SK-N-SH (cell line): ENCODE results near the gene TMEM255B. TPM values are rescaled to one million over a fixed set of nuclear protein-coding genes. Genes with fewer than 3 reads are reported as not detected.

Experiments used
- CTCF ChIA-PET: fragments of 300-600, 350-600 bp; formaldehyde crosslinking; extraction: SDS; loops from one replicate; lab custom pipeline; 2021; lab: Yijun Ruan, JAX
- POLR2A ChIA-PET: fragments of 350-600 bp; sonication (Branson Sonifier 250); formaldehyde crosslinking; extraction: SDS; loops from one replicate; lab custom pipeline; 2020; ENCODE audit warnings: antibody characterized with exemption, inconsistent platforms; lab: Yijun Ruan, JAX
- DNase-seq: peaks from one replicate; pipeline ENCODE4 v3.0.0; 2012
- H2AFZ ChIP-seq: fragments of 200-600 bp; sonication (generic); 2 replicates; pipeline ENCODE4 v1.8.1; 2016; ENCODE audit warnings: antibody characterized with exemption, mild to moderate bottlenecking, low read depth
- H3F3A ChIP-seq: fragments of 200-600 bp; sonication (generic); replicated peaks from 2 replicates; pipeline ENCODE3; 2016; ENCODE audit warnings: antibody characterized with exemption, mild to moderate bottlenecking; ENCODE audit not compliant: insufficient read depth
- H3K27ac ChIP-seq, 2 experiments: fragments of 200-500 bp in 1 of 2; fragments of 200-600 bp in 1 of 2; sonication (Bioruptor generic) in 1 of 2; sonication (generic), shearing (Covaris generic) in 1 of 2; 2 replicates each; pipeline versions ENCODE4 v1.5.1 to v1.6.1; 2014 to 2016; ENCODE audit warnings: low read depth in 2 of 2, inconsistent platforms in 1 of 2, low read length in 1 of 2, mild to moderate bottlenecking in 1 of 2, mixed read lengths in 1 of 2
- H3K27me3 ChIP-seq: fragments of 200-600 bp; sonication (generic), shearing (Covaris generic); 2 replicates; pipeline ENCODE4 v1.6.1; 2016; ENCODE audit warnings: mixed run types; ENCODE audit not compliant: insufficient read depth
- H3K36me3 ChIP-seq, 2 experiments: fragments of 200-500 bp in 1 of 2; fragments of 200-600 bp in 1 of 2; sonication (Bioruptor generic) in 1 of 2; sonication (generic) in 1 of 2; replicated peaks in 1 of 2; 2 replicates each; pipeline versions ENCODE3 to v1.5.1; 2014 to 2016; ENCODE audit warnings: low read length in 1 of 2, mild to moderate bottlenecking in 1 of 2; ENCODE audit not compliant: insufficient read depth in 2 of 2, control insufficient read depth in 1 of 2
- H3K4me1 ChIP-seq, 2 experiments: fragments of 200-500 bp in 1 of 2; fragments of 200-600 bp in 1 of 2; sonication (Bioruptor generic) in 1 of 2; sonication (generic), shearing (Covaris generic) in 1 of 2; 2 replicates each; pipeline versions ENCODE4 v1.5.1 to v1.6.1; 2014 to 2016; ENCODE audit warnings: low read depth in 1 of 2, low read length in 1 of 2, mixed run types in 1 of 2; ENCODE audit not compliant: insufficient read depth in 2 of 2, control insufficient read depth in 1 of 2
- H3K4me2 ChIP-seq: fragments of 200-600 bp; sonication (generic), shearing (Covaris generic); 2 replicates; pipeline ENCODE4 v1.6.1; 2017; ENCODE audit warnings: mixed run types
- H3K4me3 ChIP-seq, 2 experiments: fragments of 200-500 bp in 1 of 2; fragments of 200-600 bp in 1 of 2; sonication (Bioruptor generic) in 1 of 2; sonication (generic), shearing (Covaris generic) in 1 of 2; 2 replicates each; pipeline versions ENCODE4 v1.5.1 to v1.8.1; 2014 to 2016; ENCODE audit warnings: low read depth in 2 of 2, inconsistent platforms in 1 of 2, low read length in 1 of 2, mild to moderate bottlenecking in 1 of 2, mixed read lengths in 1 of 2, moderate library complexity in 1 of 2
- H3K79me2 ChIP-seq: fragments of 200-600 bp; sonication (generic); 2 replicates; pipeline ENCODE4 v1.8.1; 2017; ENCODE audit warnings: mild to moderate bottlenecking; ENCODE audit not compliant: insufficient read depth
- H3K9ac ChIP-seq: fragments of 200-600 bp; sonication (generic); 2 replicates; pipeline ENCODE4 v1.6.1; 2017; ENCODE audit warnings: mixed run types
- H3K9me2 ChIP-seq: fragments of 200-600 bp; sonication (generic); 2 replicates; pipeline ENCODE4 v1.6.1; 2017; ENCODE audit warnings: mixed run types
- H3K9me3 ChIP-seq: fragments of 200-600 bp; sonication (generic); 2 replicates; pipeline ENCODE4 v1.6.1; 2017; ENCODE audit warnings: mixed run types, mild to moderate bottlenecking, moderate library complexity
- H4K20me1 ChIP-seq: fragments of 200-600 bp; sonication (generic); 2 replicates; pipeline ENCODE4 v1.6.1; 2017; ENCODE audit warnings: mild to moderate bottlenecking, mixed run types; ENCODE audit not compliant: insufficient read depth
- CTCF ChIP-seq: fragments of 200-600 bp; sonication (generic); IDR thresholded peaks from 2 replicates; pipeline ENCODE4 v1.6.1; 2017; ENCODE audit warnings: antibody characterized with exemption, mild to moderate bottlenecking, moderate library complexity
- ELF1 ChIP-seq: IDR thresholded peaks from 2 replicates; pipeline ENCODE4 v1.4.0; 2012
- EP300 ChIP-seq, 2 experiments: IDR thresholded peaks; 2 replicates each; pipeline versions ENCODE4 v1.4.0 to v1.6.1; 2012; ENCODE audit warnings: borderline replicate concordance in 1 of 2, low read depth in 1 of 2, low read length in 1 of 2
- FOSL2 ChIP-seq: IDR thresholded peaks from 2 replicates; pipeline ENCODE4 v1.4.0; 2012; ENCODE audit warnings: low read depth, mild to moderate bottlenecking, moderate library complexity, borderline replicate concordance
- FOXJ3 ChIP-seq: sonication (generic); formaldehyde crosslinking; IDR thresholded peaks from 2 replicates; pipeline ENCODE4 v1.5.1; 2020; ENCODE audit warnings: mild to moderate bottlenecking, missing genetic modification reagents
- GABPA ChIP-seq: IDR thresholded peaks from 2 replicates; pipeline ENCODE4 v1.4.0; 2012; ENCODE audit warnings: low read depth, mild to moderate bottlenecking
- JUND ChIP-seq: IDR thresholded peaks from 2 replicates; pipeline ENCODE4 v1.4.0; 2012
- MXI1 ChIP-seq: IDR thresholded peaks from 2 replicates; pipeline ENCODE4 v1.6.1; 2012; ENCODE audit warnings: mild to moderate bottlenecking, low read depth, low read length, improper control_type of control experiment
- NFIC ChIP-seq: IDR thresholded peaks from 2 replicates; pipeline ENCODE4 v1.4.0; 2012; ENCODE audit warnings: borderline replicate concordance
- NRF1 ChIP-seq: IDR thresholded peaks from 2 replicates; pipeline ENCODE4 v1.6.1; 2012; ENCODE audit warnings: low read depth, mild to moderate bottlenecking, low read length
- PBX3 ChIP-seq: IDR thresholded peaks from 2 replicates; pipeline ENCODE4; 2012
- TCF12 ChIP-seq: IDR thresholded peaks from 2 replicates; pipeline ENCODE4 v1.4.0; 2012
- USF1 ChIP-seq: IDR thresholded peaks from 2 replicates; pipeline ENCODE4 v1.4.0; 2012; ENCODE audit warnings: low read depth, borderline replicate concordance
- ZBTB33 ChIP-seq: IDR thresholded peaks from 2 replicates; pipeline ENCODE4 v1.4.0; 2012; ENCODE audit warnings: low read depth, borderline replicate concordance
- WGBS: methylation state at CpG from one replicate; pipeline ENCODE4 v1.1.6; 2017; ENCODE audit warnings: low lambda C conversion rate; 5-methylcytosine and 5-hydroxymethylcytosine counted together
- polyA plus RNA-seq, 3 experiments: library from polyadenylated mRNA; depleted of rRNA; stranded (reverse); fragments of >200 nt; gene quantifications; 2 replicates each; pipeline ENCODE4 v1.2.3, GENCODE V29; 2012
- TF ChIP-seq, protein P1 (sequence below): fragments of 150-350 bp; IDR thresholded peaks from 2 replicates; pipeline ENCODE4 v1.6.1; 2017; ENCODE audit warnings: antibody characterized with exemption, low read length, low read depth, borderline replicate concordance
- TF ChIP-seq, protein P2 (sequence below): IDR thresholded peaks from 2 replicates; pipeline ENCODE4 v1.4.0; 2012; ENCODE audit warnings: low read depth
- TF ChIP-seq, protein P3 (sequence below): IDR thresholded peaks from 2 replicates; pipeline ENCODE4 v1.6.1; 2012; ENCODE audit warnings: mild to moderate bottlenecking, low read depth, low read length, moderate library complexity

The TMEM255B gene
- polyA plus RNA-seq, 1 of the 3 experiments (the other 2 are of a cell fraction): 14.8 TPM

DNA sequence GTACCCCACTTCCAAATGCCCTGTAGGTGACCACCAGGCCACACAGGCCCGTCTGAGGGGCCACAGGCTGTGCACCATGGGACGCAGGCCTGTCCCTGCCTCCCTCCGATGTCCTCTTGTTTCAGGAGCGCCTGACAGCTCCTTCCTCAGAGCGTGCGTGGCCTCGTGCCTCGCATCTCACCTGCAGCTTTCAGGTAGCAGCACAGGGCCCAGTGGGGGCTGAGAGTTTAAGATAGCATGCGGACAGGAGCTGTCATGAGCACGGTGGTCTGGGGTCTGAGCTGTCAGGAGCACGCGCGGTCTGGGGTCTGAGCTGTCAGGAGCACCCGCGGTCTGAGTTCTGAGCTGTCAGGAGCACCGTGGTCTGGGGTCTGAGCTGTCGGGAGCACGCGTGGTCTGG, 64.7 kb downstream of the TMEM255B start:
- ChIA-PET POLR2A (no interaction called here), CTCF (no interaction called here)
- Histone ChIP-seq H4K20me1 (no peaks in the 10 kb centered on the region), H3K79me2 (no peaks in the 10 kb centered on the region; the same call in 1 of the 2 replicates), H3K4me3 (no peak overlapping the region), H3K9me3 (no peaks in the 10 kb centered on the region), H3K27ac (no peak overlapping the region), H2AFZ (no peak overlapping the region), H3K9me2 (no peaks in the 10 kb centered on the region), H3K36me3 (peaks cover 0 to 41% of the 10 kb centered on the region in 2 experiments), H3K4me1 (peaks cover 22 to 38% of the 10 kb centered on the region in 2 experiments; a peak in 3 of 4 replicates), H3K4me2 (no peak overlapping the region), H3F3A (peaks cover 33% of the 10 kb centered on the region), H3K9ac (no peak overlapping the region), H3K27me3 (no peaks in the 10 kb centered on the region)
- WGBS: 99% methylated on average over 12 of the region's 19 CpGs
- no peak for TF ChIP-seq JUND
- TF ChIP-seq ELF1: no peak
- TF ChIP-seq ZBTB33: no peak
- no peak for TF ChIP-seq NFIC
- TF ChIP-seq EP300 (IDR thresholded peaks at IDR 0.05; ENCODE audit: borderline replicate concordance in 1 of 2, low read depth in 1 of 2, low read length in 1 of 2): no peak
- DNase-seq: no peak

- 100% methylated on average over 1 of the region's 16 CpGs for WGBS
- POLR2A ChIA-PET: no interaction called here
- Histone ChIP-seq H3F3A (peaks cover 23% of the 10 kb centered on the region), H2AFZ (no peak overlapping the region), H3K36me3 (peaks cover 0 to 38% of the 10 kb centered on the region in 2 experiments), H4K20me1 (no peaks in the 10 kb centered on the region), H3K27ac (no peak overlapping the region), H3K79me2 (no peaks in the 10 kb centered on the region), H3K9ac (no peak overlapping the region), H3K9me2 (no peaks in the 10 kb centered on the region), H3K4me1 (peaks cover 12 to 21% of the 10 kb centered on the region in 2 experiments; a peak in 3 of 4 replicates), H3K4me3 (no peak overlapping the region), H3K4me2 (no peak overlapping the region), H3K27me3 (no peaks in the 10 kb centered on the region), H3K9me3 (no peaks in the 10 kb centered on the region)
- no peak for DNase-seq
- CTCF ChIA-PET: no interaction called here
- TF ChIP-seq, protein P1, sequence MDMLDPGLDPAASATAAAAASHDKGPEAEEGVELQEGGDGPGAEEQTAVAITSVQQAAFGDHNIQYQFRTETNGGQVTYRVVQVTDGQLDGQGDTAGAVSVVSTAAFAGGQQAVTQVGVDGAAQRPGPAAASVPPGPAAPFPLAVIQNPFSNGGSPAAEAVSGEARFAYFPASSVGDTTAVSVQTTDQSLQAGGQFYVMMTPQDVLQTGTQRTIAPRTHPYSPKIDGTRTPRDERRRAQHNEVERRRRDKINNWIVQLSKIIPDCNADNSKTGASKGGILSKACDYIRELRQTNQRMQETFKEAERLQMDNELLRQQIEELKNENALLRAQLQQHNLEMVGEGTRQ: no peak
- no peak for TF ChIP-seq EP300 (IDR thresholded peaks at IDR 0.05; ENCODE audit: borderline replicate concordance in 1 of 2, low read depth in 1 of 2, low read length in 1 of 2)
- TF ChIP-seq, protein P2, sequence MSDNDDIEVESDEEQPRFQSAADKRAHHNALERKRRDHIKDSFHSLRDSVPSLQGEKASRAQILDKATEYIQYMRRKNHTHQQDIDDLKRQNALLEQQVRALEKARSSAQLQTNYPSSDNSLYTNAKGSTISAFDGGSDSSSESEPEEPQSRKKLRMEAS: no peak
- no peak for TF ChIP-seq PBX3
- no peak for TF ChIP-seq FOSL2
- no peak for TF ChIP-seq FOXJ3 (CRISPR knock-in tag)
- TF ChIP-seq, protein P3, sequence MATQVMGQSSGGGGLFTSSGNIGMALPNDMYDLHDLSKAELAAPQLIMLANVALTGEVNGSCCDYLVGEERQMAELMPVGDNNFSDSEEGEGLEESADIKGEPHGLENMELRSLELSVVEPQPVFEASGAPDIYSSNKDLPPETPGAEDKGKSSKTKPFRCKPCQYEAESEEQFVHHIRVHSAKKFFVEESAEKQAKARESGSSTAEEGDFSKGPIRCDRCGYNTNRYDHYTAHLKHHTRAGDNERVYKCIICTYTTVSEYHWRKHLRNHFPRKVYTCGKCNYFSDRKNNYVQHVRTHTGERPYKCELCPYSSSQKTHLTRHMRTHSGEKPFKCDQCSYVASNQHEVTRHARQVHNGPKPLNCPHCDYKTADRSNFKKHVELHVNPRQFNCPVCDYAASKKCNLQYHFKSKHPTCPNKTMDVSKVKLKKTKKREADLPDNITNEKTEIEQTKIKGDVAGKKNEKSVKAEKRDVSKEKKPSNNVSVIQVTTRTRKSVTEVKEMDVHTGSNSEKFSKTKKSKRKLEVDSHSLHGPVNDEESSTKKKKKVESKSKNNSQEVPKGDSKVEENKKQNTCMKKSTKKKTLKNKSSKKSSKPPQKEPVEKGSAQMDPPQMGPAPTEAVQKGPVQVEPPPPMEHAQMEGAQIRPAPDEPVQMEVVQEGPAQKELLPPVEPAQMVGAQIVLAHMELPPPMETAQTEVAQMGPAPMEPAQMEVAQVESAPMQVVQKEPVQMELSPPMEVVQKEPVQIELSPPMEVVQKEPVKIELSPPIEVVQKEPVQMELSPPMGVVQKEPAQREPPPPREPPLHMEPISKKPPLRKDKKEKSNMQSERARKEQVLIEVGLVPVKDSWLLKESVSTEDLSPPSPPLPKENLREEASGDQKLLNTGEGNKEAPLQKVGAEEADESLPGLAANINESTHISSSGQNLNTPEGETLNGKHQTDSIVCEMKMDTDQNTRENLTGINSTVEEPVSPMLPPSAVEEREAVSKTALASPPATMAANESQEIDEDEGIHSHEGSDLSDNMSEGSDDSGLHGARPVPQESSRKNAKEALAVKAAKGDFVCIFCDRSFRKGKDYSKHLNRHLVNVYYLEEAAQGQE: no peak
- no peak for TF ChIP-seq MXI1
- no peak for TF ChIP-seq NRF1
- no peak for TF ChIP-seq USF1
- TF ChIP-seq ELF1: no peak
- no peak for TF ChIP-seq JUND
- no peak for TF ChIP-seq GABPA
- no peak for TF ChIP-seq TCF12
- no peak for TF ChIP-seq CTCF
These were observed 66.8 kb downstream of the TMEM255B start for GRCh38 chr13:113825841-113826240.
